Lower leg skin (tissue), 4 donors: ENCODE measurements around the gene INTS3. TPM values are rescaled to one million over a fixed set of nuclear protein-coding genes. Genes with fewer than 3 reads are reported as not detected.

Experiments used
- DNase-seq, 2 donors: peaks; one replicate each; pipeline ENCODE4 v3.0.0-alpha.2; 2019; ENCODE audit warnings: low spot score in 2 of 2
- H3K4me3 ChIP-seq: fragments of 200-600 bp; sonication (generic); 2 replicates; pipeline ENCODE4 v1.5.1; 2017; ENCODE audit warnings: mild to moderate bottlenecking, low read depth; ENCODE audit not compliant: poor library complexity, severe bottlenecking
- CTCF ChIP-seq, 3 donors: fragments of 450-650 bp; IDR thresholded peaks; one replicate each; pipeline ENCODE4 v1.5.1; 2016; ENCODE audit warnings: antibody characterized with exemption in 3 of 3, mild to moderate bottlenecking in 3 of 3, moderate library complexity in 2 of 3
- POLR2A ChIP-seq, 2 donors: fragments of 450-650 bp; IDR thresholded peaks; one replicate each; pipeline ENCODE4 v1.6.1; 2016 to 2017; ENCODE audit warnings: antibody characterized with exemption in 2 of 2, mild to moderate bottlenecking in 1 of 2, moderate library complexity in 1 of 2
- WGBS, 2 donors: methylation state at CpG; one replicate each; pipeline ENCODE4 v1.1.5; 2018; 5-methylcytosine and 5-hydroxymethylcytosine counted together
- intact Hi-C: fragments of 100-400 bp; cut with DNase I; formaldehyde crosslinking; loops from one replicate; pipeline ENCODE4 v1.15.0; 2023; ENCODE audit warnings: low total_unique reads
- total RNA-seq, 4 donors: library from RNA; depleted of rRNA; stranded (reverse); fragments of >200 nt; gene quantifications; one replicate each; pipeline ENCODE4 v1.1.0, GENCODE V29; 2016

Gene INTS3
- total RNA-seq, 4 donors from 2014 or later, result 28.0 to 31.5 (median 29.6) TPM

- intact Hi-C loops, result loop anchor here (10.0 kb wide), 1 partner anchor 56 kb away; no protein-coding TSS in a partner anchor
- 91 to 93% methylated on average over 12 to 17 of the region's 18 CpGs for WGBS, 2 donors
- TF ChIP-seq CTCF (IDR thresholded peaks at IDR 0.05) (no peak), POLR2A (IDR thresholded peaks at IDR 0.05) (no peak)
Measured at GRCh38 chr1:153688736-153689328, 39.0 kb upstream of the INTS3 start.

GRCh38 chr1:153693466-153693865 lies 34.4 kb upstream of the INTS3 start:
- H3K4me3 ChIP-seq, result no peak overlapping the region
- intact Hi-C loops, result no loop called here
- DNase-seq, result no peak
- 68 to 82% methylated on average over 4 of the region's 4 CpGs for WGBS, 2 donors
- TF ChIP-seq CTCF (IDR thresholded peaks at IDR 0.05) (no peak), POLR2A (IDR thresholded peaks at IDR 0.05) (no peak)

More at GRCh38 chr1:153688736-153689328, 39.0 kb upstream of the INTS3 start:
- no peak overlapping the region for H3K4me3 ChIP-seq
- no peak for DNase-seq

- TF ChIP-seq POLR2A (IDR thresholded peaks at IDR 0.05) (no peak), CTCF (IDR thresholded peaks at IDR 0.05) (no peak)
- intact Hi-C loops, result no loop called here
- no peak overlapping the region for H3K4me3 ChIP-seq
- DNase-seq, result no peak
- WGBS, 2 donors, result 89 to 93% methylated on average over 8 of the region's 8 CpGs
Measured at GRCh38 chr1:153696741-153697140, 31.1 kb upstream of the INTS3 start.

- intact Hi-C loops, result no loop called here
- no peak for DNase-seq
- 62 to 67% methylated on average over 10 to 12 of the region's 12 CpGs for WGBS, 2 donors
- TF ChIP-seq CTCF (IDR thresholded peaks at IDR 0.05) (no peak), POLR2A (IDR thresholded peaks at IDR 0.05) (no peak)
- H3K4me3 ChIP-seq, result no peak overlapping the region
Measured at GRCh38 chr1:153697191-153698019, 30.4 kb upstream of the INTS3 start.

- intact Hi-C loops, result no loop called here
- TF ChIP-seq CTCF (IDR thresholded peaks at IDR 0.05), result no peak
- TF ChIP-seq POLR2A (IDR thresholded peaks at IDR 0.05), result no peak
- WGBS, 2 donors, result 32 to 37% methylated on average over 29 of the region's 29 CpGs
Measured at GRCh38 chr1:153698020-153698922, 29.6 kb upstream of the INTS3 start.

More at GRCh38 chr1:153698020-153698922, 29.6 kb upstream of the INTS3 start:
- peak in 1 of 2 donors; percentile 44 for DNase-seq
- H3K4me3 ChIP-seq, result no peak overlapping the region
